Measurements from ENCODE around the gene YIF1B.

Gene YIF1B

GRCh38 chr19:38308926-38309614 is 6.7 kb downstream of the YIF1B start:
- no peak for ATAC-seq

GRCh38 chr19:38308006-38308766 is 7.6 kb downstream of the YIF1B start:
- no peak for ATAC-seq
- TF ChIP-seq ZNF70 (CRISPR knock-in tag; IDR thresholded peaks at IDR 0.05), result no peak
- no peak for TF ChIP-seq ARNTL (CRISPR knock-in tag; IDR thresholded peaks at IDR 0.05; ENCODE audit: borderline replicate concordance, low read depth)
- TF ChIP-seq TOX (CRISPR knock-in tag; IDR thresholded peaks at IDR 0.05; ENCODE audit: borderline replicate concordance), result no peak
- TF ChIP-seq OSR1 (CRISPR knock-in tag; IDR thresholded peaks at IDR 0.05), result no peak
- no peak for TF ChIP-seq TCF4 (CRISPR knock-in tag; IDR thresholded peaks at IDR 0.05; ENCODE audit: borderline replicate concordance)
- no peak for TF ChIP-seq RARB (CRISPR knock-in tag; IDR thresholded peaks at IDR 0.05)
- TF ChIP-seq CREB5 (CRISPR knock-in tag; IDR thresholded peaks at IDR 0.05; ENCODE audit: low read depth), result no peak
- TF ChIP-seq SNAI2 (CRISPR knock-in tag; IDR thresholded peaks at IDR 0.05), result no peak
- TF ChIP-seq ZNF565 (CRISPR knock-in tag; conservative IDR thresholded peaks at IDR 0.05; ENCODE audit: low read depth), result no peak
- TF ChIP-seq CSDC2 (CRISPR knock-in tag; IDR thresholded peaks at IDR 0.05), result no peak
- no peak for TF ChIP-seq GLIS3 (CRISPR knock-in tag; IDR thresholded peaks at IDR 0.05)
- TF ChIP-seq PPARA (CRISPR knock-in tag; IDR thresholded peaks at IDR 0.05; ENCODE audit: borderline replicate concordance), result no peak

More at GRCh38 chr19:38308926-38309614, 6.7 kb downstream of the YIF1B start:
- TF ChIP-seq ARNTL (CRISPR knock-in tag; IDR thresholded peaks at IDR 0.05; ENCODE audit: borderline replicate concordance, low read depth), result no peak

GRCh38 chr19:38307597-38307996 is 8.2 kb downstream of the YIF1B start:
- no peak for ATAC-seq
- TF ChIP-seq OSR1 (CRISPR knock-in tag; IDR thresholded peaks at IDR 0.05), result no peak
- TF ChIP-seq ZFP3 (CRISPR knock-in tag; IDR thresholded peaks at IDR 0.05), result no peak
- no peak for TF ChIP-seq POU6F1 (CRISPR knock-in tag; IDR thresholded peaks at IDR 0.05; ENCODE audit: borderline replicate concordance, low read depth)
- no peak for TF ChIP-seq CSDC2 (CRISPR knock-in tag; IDR thresholded peaks at IDR 0.05)
- no peak for TF ChIP-seq SNAI2 (CRISPR knock-in tag; IDR thresholded peaks at IDR 0.05)
- no peak for TF ChIP-seq ARNTL (CRISPR knock-in tag; IDR thresholded peaks at IDR 0.05; ENCODE audit: borderline replicate concordance, low read depth)
- TF ChIP-seq TSHZ2 (CRISPR knock-in tag; IDR thresholded peaks at IDR 0.05), result no peak
- TF ChIP-seq ZNF70 (CRISPR knock-in tag; IDR thresholded peaks at IDR 0.05), result no peak
- no peak for TF ChIP-seq ISL1 (CRISPR knock-in tag; IDR thresholded peaks at IDR 0.05)
- TF ChIP-seq ZNF565 (CRISPR knock-in tag; conservative IDR thresholded peaks at IDR 0.05; ENCODE audit: low read depth), result no peak

- ATAC-seq, result no peak
- no peak for TF ChIP-seq ARNTL (CRISPR knock-in tag; IDR thresholded peaks at IDR 0.05; ENCODE audit: borderline replicate concordance, low read depth)
Observed at GRCh38 chr19:38307076-38307475, 8.7 kb downstream of the YIF1B start.

GRCh38 chr19:38306236-38306635 is 9.5 kb downstream of the YIF1B start:
- TF ChIP-seq ISL1 (CRISPR knock-in tag; IDR thresholded peaks at IDR 0.05), result no peak
- TF ChIP-seq TOX (CRISPR knock-in tag; IDR thresholded peaks at IDR 0.05; ENCODE audit: borderline replicate concordance), result no peak
- TF ChIP-seq CSRNP3 (CRISPR knock-in tag; IDR thresholded peaks at IDR 0.05), result no peak
- TF ChIP-seq ZFP3 (CRISPR knock-in tag; IDR thresholded peaks at IDR 0.05), result no peak
- TF ChIP-seq ZNF8 (CRISPR knock-in tag; IDR thresholded peaks at IDR 0.05), result no peak
- TF ChIP-seq SNAI2 (CRISPR knock-in tag; IDR thresholded peaks at IDR 0.05), result no peak
- TF ChIP-seq PPARA (CRISPR knock-in tag; IDR thresholded peaks at IDR 0.05; ENCODE audit: borderline replicate concordance), result no peak
- no peak for TF ChIP-seq TCF4 (CRISPR knock-in tag; IDR thresholded peaks at IDR 0.05; ENCODE audit: borderline replicate concordance)
- no peak for ATAC-seq
